Activated naive CD4-positive, alpha-beta T cell treated with anti-CD3 and anti-CD28 coated beads for 36 hours (primary cell): ENCODE results near the gene SYNGR2. TPM values are rescaled to one million over a fixed set of nuclear protein-coding genes. Genes with fewer than 3 reads are reported as not detected.

ENCODE experiments used
- total RNA-seq, 2 experiments: library from RNA; stranded (reverse); gene quantifications; one replicate each; pipeline ENCODE4 v1.2.3, GENCODE V29; 2021

The SYNGR2 gene
- total RNA-seq, 2 experiments from 2014 or later = 96.3 to 103 TPM

Other genes starting within 250 kb of the SYNGR2 start
- 10 to 100 TPM; 11.4 to 12.8 TPM for gene TNRC6C, start 209.9 kb upstream of the SYNGR2 start, total RNA-seq
- gene TMC6, start 39.8 kb upstream of the SYNGR2 start, total RNA-seq = 10 to 100 TPM; 79.0 to 85.6 TPM
- gene TMC8, start 37.8 kb upstream of the SYNGR2 start, total RNA-seq = 100 to 1,000 TPM; 105 to 110 TPM
- gene C17orf99, start 22.2 kb upstream of the SYNGR2 start, total RNA-seq = not detected
- 100 to 1,000 TPM; 165 to 173 TPM for gene TK1, start 18.5 kb downstream of the SYNGR2 start, total RNA-seq
- gene AFMID, start 18.8 kb downstream of the SYNGR2 start, total RNA-seq = 10 to 100 TPM; 13.6 to 13.7 TPM
- gene BIRC5, start 45.7 kb downstream of the SYNGR2 start, total RNA-seq = 100 to 1,000 TPM; 117 to 118 TPM
- gene TMEM235, start 63.0 kb downstream of the SYNGR2 start, total RNA-seq = not detected
- 100 to 1,000 TPM; 281 to 290 TPM for gene SOCS3, start 191.5 kb downstream of the SYNGR2 start, total RNA-seq
- gene PGS1, start 210.1 kb downstream of the SYNGR2 start, total RNA-seq = 10 to 100 TPM; 69.0 to 73.1 TPM